H1 (cell line): ENCODE results near the gene CXorf65.

ENCODE experiments used
- CBX5 ChIP-seq: fragments of 300-800, 300-1000 bp; sonication (generic); IDR thresholded peaks from 2 replicates; pipeline ENCODE4 v1.7.1; 2016; ENCODE audit warnings: antibody characterized with exemption, low read length, low read depth
- CBX8 ChIP-seq: fragments of 300-800, 300-1000 bp; sonication (generic); IDR thresholded peaks from 2 replicates; pipeline ENCODE4 v1.7.1; 2016; ENCODE audit warnings: low read depth, low read length, borderline replicate concordance
- CTCF ChIP-seq, 3 experiments: IDR thresholded peaks; 1 replicate in 2 of 3; 2 replicates in 1 of 3; pipeline versions ENCODE4 v1.5.1 to v1.6.1; 2011; ENCODE audit warnings: low read length in 3 of 3, mild to moderate bottlenecking in 3 of 3, inconsistent platforms in 2 of 3, low read depth in 1 of 3, moderate library complexity in 1 of 3; ENCODE audit not compliant: insufficient read depth in 1 of 3; ENCODE audit errors: control extremely low read depth in 1 of 3
- EGR1 ChIP-seq: IDR thresholded peaks from 2 replicates; pipeline ENCODE4 v1.6.1; 2011; ENCODE audit warnings: low read depth, low read length, borderline replicate concordance
- EZH2 ChIP-seq: fragments of 200-600 bp; sonication (generic); IDR thresholded peaks from 2 replicates; pipeline ENCODE4 v1.7.1; 2012; ENCODE audit warnings: low read depth, mild to moderate bottlenecking, moderate library complexity, low read length, inconsistent platforms; ENCODE audit not compliant: severe bottlenecking
- GABPA ChIP-seq: IDR thresholded peaks from 2 replicates; pipeline ENCODE4 v1.6.1; 2011; ENCODE audit warnings: mild to moderate bottlenecking, low read length, moderate library complexity, borderline replicate concordance; ENCODE audit not compliant: insufficient read depth
- GTF2F1 ChIP-seq: IDR thresholded peaks from 2 replicates; pipeline ENCODE4 v1.6.1; 2012; ENCODE audit warnings: low read depth, low read length, improper control_type of control experiment, borderline replicate concordance
- NRF1 ChIP-seq: IDR thresholded peaks from 2 replicates; pipeline ENCODE4 v1.6.1; 2011; ENCODE audit warnings: mild to moderate bottlenecking, low read depth, low read length, improper control_type of control experiment
- POLR2A ChIP-seq, 2 experiments: IDR thresholded peaks; 1 replicate in 1 of 2; 2 replicates in 1 of 2; pipeline ENCODE4 v1.6.1; 2011; ENCODE audit warnings: low read depth in 2 of 2, low read length in 2 of 2, mild to moderate bottlenecking in 2 of 2; ENCODE audit errors: control extremely low read depth in 1 of 2
- POLR2AphosphoS5 ChIP-seq: IDR thresholded peaks from 2 replicates; pipeline ENCODE4 v1.6.1; 2011; ENCODE audit warnings: low read depth, low read length
- RFX5 ChIP-seq: IDR thresholded peaks from 2 replicates; pipeline ENCODE4 v1.6.1; 2011; ENCODE audit warnings: low read depth, low read length, improper control_type of control experiment, borderline replicate concordance
- SAP30 ChIP-seq: fragments of 300-600 bp; sonication (generic); IDR thresholded peaks from 2 replicates; pipeline ENCODE4 v1.7.1; 2012; ENCODE audit warnings: low read length, moderate library complexity, mild to moderate bottlenecking, inconsistent platforms; ENCODE audit not compliant: insufficient read depth, insufficient replicate concordance
- SP2 ChIP-seq: IDR thresholded peaks from 2 replicates; pipeline ENCODE4 v1.6.1; 2012; ENCODE audit warnings: mild to moderate bottlenecking, low read length, inconsistent platforms
- SRF ChIP-seq: IDR thresholded peaks from 2 replicates; pipeline ENCODE4 v1.6.1; 2011; ENCODE audit warnings: mild to moderate bottlenecking, low read depth, low read length, moderate library complexity

DNA sequence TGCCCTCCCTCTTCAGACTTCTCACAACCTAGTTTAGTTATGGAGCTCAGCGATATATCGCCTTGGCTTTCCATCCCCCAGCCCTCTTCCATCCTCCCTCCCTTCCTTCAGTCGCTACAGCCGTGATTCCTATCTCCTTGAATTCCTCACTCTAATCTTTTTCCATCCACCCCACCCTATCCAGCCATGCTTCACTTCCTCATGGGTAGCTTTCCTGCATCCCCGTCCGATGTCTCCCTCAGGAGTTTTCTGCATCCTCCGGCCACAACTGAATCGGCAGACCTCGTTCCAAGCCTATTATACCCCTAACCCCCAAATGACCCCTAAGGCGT, 38.9 kb downstream of the CXorf65 start:
- no peak for TF ChIP-seq CTCF (IDR thresholded peaks at IDR 0.05; ENCODE audit: control extremely low read depth in 1 of 3, insufficient read depth in 1 of 3, low read depth in 1 of 3, low read length in 3 of 3)
- no peak for TF ChIP-seq NRF1
- TF ChIP-seq EGR1: no peak
- TF ChIP-seq GABPA: no peak
- no peak for TF ChIP-seq POLR2A (IDR thresholded peaks at IDR 0.05; ENCODE audit: control extremely low read depth in 1 of 2, low read depth in 2 of 2, low read length in 2 of 2)
- no peak for TF ChIP-seq POLR2AphosphoS5
- no peak for TF ChIP-seq SRF
- no peak for TF ChIP-seq EZH2
- no peak for TF ChIP-seq GTF2F1
- no peak for TF ChIP-seq SP2
- no peak for TF ChIP-seq CBX5
- no peak for TF ChIP-seq RFX5
- TF ChIP-seq SAP30: no peak
- TF ChIP-seq CBX8: no peak
